Calu3 (cell line): Measurements from ENCODE around the gene CIRBP. TPM values are rescaled to one million over a fixed set of nuclear protein-coding genes. Genes with fewer than 3 reads are reported as not detected.
A peak's percentile ranks its signal among the peaks of the same experiment; 100 is the strongest.

Experiments
- BruUV-seq: library from RNA; stranded (reverse); fragments of 400-500 nt; replicated peaks from 2 replicates; lab custom pipeline; 2021; lab: Mats Ljungman, UMichigan
- CTCF ChIA-PET: fragments of 300-600 bp; sonication (Branson Sonifier 250); formaldehyde crosslinking; loops from one replicate; lab custom pipeline; 2022; ENCODE audit warnings: antibody characterized with exemption; lab: Charles Lee
- DNase-seq: peaks from one replicate; pipeline ENCODE4 v3.0.0; 2022
- H3K27ac Mint-ChIP-seq: one replicate; pipeline ENCODE4 v1.8.0; 2022; ENCODE audit warnings: mixed read lengths; ENCODE audit not compliant: unreplicated experiment
- H3K27me3 Mint-ChIP-seq: one replicate; pipeline ENCODE4 v1.8.0; 2022; ENCODE audit warnings: mixed read lengths; ENCODE audit not compliant: unreplicated experiment
- H3K36me3 Mint-ChIP-seq: one replicate; pipeline ENCODE4 v1.8.0; 2022; ENCODE audit warnings: mild to moderate bottlenecking, moderate library complexity, mixed read lengths; ENCODE audit not compliant: insufficient read depth, unreplicated experiment
- H3K4me1 Mint-ChIP-seq: one replicate; pipeline ENCODE4 v1.8.0; 2022; ENCODE audit warnings: mild to moderate bottlenecking, low read depth, mixed read lengths; ENCODE audit not compliant: unreplicated experiment
- H3K4me3 Mint-ChIP-seq: one replicate; pipeline ENCODE4 v1.8.0; 2022; ENCODE audit warnings: mild to moderate bottlenecking, low read depth, moderate library complexity, mixed read lengths; ENCODE audit not compliant: unreplicated experiment
- H3K9me3 Mint-ChIP-seq: one replicate; pipeline ENCODE4 v1.8.0; 2022; ENCODE audit warnings: low read depth, mixed read lengths; ENCODE audit not compliant: unreplicated experiment
- intact Hi-C: fragments of 100-400 bp; cut with micrococcal nuclease; formaldehyde crosslinking; loops from one replicate; pipeline ENCODE4 v1.10.0; 2022; ENCODE audit not compliant: unreplicated experiment
- total RNA-seq: library from RNA; stranded (reverse); gene quantifications from 2 replicates; pipeline ENCODE4 v1.2.3, GENCODE V29; 2022
- TF ChIP-seq, protein P1 (sequence below): fragments of 200-600 bp; IDR thresholded peaks from one replicate; pipeline ENCODE4 v1.8.0; 2022; ENCODE audit warnings: antibody characterized with exemption; ENCODE audit not compliant: unreplicated experiment

CIRBP gene
- total RNA-seq, 1 experiment from 2014 or later = 102 TPM

DNA sequence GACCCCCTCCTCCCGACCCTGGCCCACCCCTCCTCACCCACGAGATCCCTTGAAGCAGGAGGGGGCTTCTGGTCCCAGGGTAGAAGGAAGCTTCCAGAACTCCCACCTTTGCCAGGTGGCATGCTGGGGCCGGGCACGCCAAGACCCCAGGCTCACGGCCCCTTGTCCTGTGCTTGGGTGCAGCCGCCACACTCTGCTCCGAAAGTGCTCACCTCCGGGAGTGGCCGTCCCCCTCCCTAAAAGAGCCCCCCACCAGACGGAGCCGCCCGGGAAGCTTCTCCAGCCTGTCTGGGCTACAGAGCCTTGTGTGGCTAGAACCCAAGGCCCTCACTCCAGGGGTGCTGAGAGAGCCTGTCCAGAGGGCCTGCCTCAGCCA, 14.8 kb downstream of the CIRBP start:
- Mint-ChIP-seq H3K4me1 (peaks cover 8% of the 10 kb centered on the region), H3K9me3 (no peaks in the 10 kb centered on the region), H3K36me3 (peaks cover 18% of the 10 kb centered on the region), H3K27me3 (peaks cover 32% of the 10 kb centered on the region), H3K4me3 (no peak overlapping the region), H3K27ac (no peak overlapping the region)
- TF ChIP-seq, protein P1, sequence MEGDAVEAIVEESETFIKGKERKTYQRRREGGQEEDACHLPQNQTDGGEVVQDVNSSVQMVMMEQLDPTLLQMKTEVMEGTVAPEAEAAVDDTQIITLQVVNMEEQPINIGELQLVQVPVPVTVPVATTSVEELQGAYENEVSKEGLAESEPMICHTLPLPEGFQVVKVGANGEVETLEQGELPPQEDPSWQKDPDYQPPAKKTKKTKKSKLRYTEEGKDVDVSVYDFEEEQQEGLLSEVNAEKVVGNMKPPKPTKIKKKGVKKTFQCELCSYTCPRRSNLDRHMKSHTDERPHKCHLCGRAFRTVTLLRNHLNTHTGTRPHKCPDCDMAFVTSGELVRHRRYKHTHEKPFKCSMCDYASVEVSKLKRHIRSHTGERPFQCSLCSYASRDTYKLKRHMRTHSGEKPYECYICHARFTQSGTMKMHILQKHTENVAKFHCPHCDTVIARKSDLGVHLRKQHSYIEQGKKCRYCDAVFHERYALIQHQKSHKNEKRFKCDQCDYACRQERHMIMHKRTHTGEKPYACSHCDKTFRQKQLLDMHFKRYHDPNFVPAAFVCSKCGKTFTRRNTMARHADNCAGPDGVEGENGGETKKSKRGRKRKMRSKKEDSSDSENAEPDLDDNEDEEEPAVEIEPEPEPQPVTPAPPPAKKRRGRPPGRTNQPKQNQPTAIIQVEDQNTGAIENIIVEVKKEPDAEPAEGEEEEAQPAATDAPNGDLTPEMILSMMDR = no peak
- CTCF ChIA-PET = interaction anchor here (0.7 kb wide), 1 partner anchor 40 kb away, joined by 6 read pairs; no protein-coding TSS in a partner anchor
- no TSS peak for BruUV-seq
- intact Hi-C loops = no loop called here
- no peak for DNase-seq

DNA sequence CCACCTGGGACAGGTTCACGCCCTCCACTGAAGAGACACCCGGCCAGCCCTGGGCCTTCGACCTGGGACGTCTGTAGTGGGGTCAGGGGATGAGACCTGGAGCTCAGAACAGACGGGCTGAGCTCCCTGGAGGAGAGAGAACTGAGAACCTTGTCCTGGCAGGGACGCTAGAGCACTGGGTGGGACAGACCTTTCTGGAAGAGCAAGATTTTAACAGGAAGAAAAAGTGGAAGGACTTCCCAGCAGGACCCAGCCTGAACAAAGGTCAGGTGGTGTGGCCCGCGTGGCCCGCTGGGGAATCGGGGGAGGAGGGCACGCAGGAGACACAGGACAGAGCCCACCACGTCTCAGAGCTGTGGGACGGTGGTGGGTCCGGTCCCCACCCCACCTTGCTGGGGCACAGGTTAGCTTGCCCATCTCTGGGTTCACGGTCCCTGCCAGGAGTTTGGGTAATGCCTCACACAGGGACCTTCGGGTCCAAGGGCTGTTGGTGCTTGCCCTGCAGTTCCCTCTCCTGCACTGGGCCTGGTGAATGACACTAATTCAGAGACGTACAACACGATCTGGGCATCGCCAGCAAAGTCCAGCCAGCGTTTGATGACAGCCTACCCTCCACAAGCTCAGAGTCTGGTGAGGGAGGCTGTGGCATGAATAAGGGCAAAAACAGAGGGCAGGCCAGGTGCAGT, 15.3 kb downstream of the CIRBP start:
- intact Hi-C loops = no loop called here
- H3K36me3 Mint-ChIP-seq = peaks cover 16% of the 10 kb centered on the region
- H3K4me3 Mint-ChIP-seq = peak overlapping the region; percentile 34
- no peaks in the 10 kb centered on the region for H3K9me3 Mint-ChIP-seq
- DNase-seq = no peak
- H3K27me3 Mint-ChIP-seq = peaks cover 32% of the 10 kb centered on the region
- BruUV-seq = no TSS peak
- TF ChIP-seq, protein P1 = no peak
- peaks cover 8% of the 10 kb centered on the region for H3K4me1 Mint-ChIP-seq
- H3K27ac Mint-ChIP-seq = no peak overlapping the region
- CTCF ChIA-PET = interaction anchor here (0.7 kb wide), 1 partner anchor 40 kb away, joined by 6 read pairs; no protein-coding TSS in a partner anchor

DNA sequence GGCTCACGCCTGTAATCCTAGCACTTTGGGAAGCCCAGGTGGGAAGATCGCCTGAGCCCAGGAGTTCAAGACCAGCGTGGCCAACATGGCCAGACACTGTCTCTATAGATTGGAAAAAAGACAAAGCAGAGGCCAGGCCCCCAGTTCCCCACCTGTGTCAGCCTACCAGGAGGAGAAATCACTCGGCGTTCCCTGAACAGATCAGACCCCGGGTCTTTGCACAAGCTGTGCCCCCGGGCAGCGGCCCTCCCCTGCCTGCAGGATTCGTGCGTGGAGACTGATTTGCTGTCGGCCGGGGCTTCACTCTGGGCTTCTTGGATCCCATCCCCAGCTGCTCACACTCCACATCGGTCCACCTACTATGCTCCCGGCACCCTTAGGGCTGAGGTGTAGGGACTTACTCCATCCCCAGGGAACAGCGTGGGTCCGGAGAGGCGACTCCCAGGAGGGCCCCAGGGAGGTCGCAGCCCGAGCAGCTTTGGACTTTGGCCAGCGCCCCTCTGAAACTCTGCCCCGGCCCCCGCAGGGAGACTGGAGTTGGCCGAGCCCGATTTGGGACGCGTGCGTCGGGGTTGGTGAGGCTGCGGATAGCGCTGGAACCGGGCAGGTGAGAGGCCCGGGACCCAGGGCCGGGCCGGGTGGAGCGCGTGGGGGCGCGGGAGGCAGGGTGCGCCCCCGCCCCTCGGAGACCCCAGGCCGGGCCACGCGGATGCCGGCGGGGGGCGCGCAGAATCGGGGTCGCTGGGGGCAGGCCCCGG, 16.0 kb downstream of the CIRBP start:
- H3K27me3 Mint-ChIP-seq = peaks cover 32% of the 10 kb centered on the region
- H3K4me3 Mint-ChIP-seq = peak overlapping the region; percentile 34
- peaks cover 8% of the 10 kb centered on the region for H3K4me1 Mint-ChIP-seq
- intact Hi-C loops = no loop called here
- DNase-seq = no peak
- no peaks in the 10 kb centered on the region for H3K9me3 Mint-ChIP-seq
- peaks cover 9% of the 10 kb centered on the region for H3K36me3 Mint-ChIP-seq
- TF ChIP-seq, protein P1 = no peak
- BruUV-seq = no TSS peak
- CTCF ChIA-PET = no interaction called here
- H3K27ac Mint-ChIP-seq = no peak overlapping the region

DNA sequence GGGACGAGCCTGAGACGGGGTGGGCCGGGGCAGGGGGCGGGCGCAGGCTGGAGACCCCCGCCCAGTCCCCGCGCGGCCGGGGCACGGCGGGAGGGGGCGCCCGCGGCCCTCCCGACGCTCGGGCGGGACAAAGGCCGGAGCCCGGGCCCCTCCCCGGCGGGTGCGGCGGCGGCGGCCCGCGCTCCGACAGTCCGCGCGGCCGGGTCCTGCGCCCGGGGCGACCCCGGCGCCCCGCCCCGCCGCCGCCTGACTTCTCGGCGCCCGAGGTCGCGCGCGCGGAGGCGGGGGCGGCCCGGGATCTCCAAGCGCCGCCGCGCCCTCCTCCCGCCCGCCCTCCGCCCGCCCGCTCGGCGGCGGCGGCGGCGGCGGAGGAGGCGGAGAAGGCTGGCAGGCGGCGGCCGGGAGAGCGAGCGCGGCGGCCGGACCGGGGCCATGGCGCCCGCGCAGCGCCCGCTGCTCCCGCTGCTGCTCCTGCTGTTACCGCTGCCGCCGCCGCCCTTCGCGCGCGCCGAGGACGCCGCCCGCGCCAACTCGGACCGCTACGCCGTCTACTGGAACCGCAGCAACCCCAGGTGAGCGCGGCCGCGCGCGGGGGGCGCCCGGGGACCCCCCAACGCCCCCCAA, 16.7 kb downstream of the CIRBP start, which contains the start of gene EFNA2:
TSS of gene EFNA2 (plus strand) at position 137 of the 624 bp plus-strand sequence. CDS start at position 433, 296 bp downstream.
- H3K4me1 Mint-ChIP-seq = peaks cover 8% of the 10 kb centered on the region
- no peak within 1 kb of the TSS for H3K27ac Mint-ChIP-seq
- no TSS peak for BruUV-seq
- peaks cover 9% of the 10 kb centered on the region for H3K36me3 Mint-ChIP-seq
- H3K4me3 Mint-ChIP-seq = peak within 1 kb of the TSS; percentile 67
- DNase-seq = no peak
- TF ChIP-seq, protein P1 = no peak
- peaks cover 32% of the 10 kb centered on the region for H3K27me3 Mint-ChIP-seq
- no peaks in the 10 kb centered on the region for H3K9me3 Mint-ChIP-seq
- intact Hi-C loops = no loop called here
- CTCF ChIA-PET = no interaction called here
